ENCODE measurements around the gene MTA1. TPM values are rescaled to one million over a fixed set of nuclear protein-coding genes. Genes with fewer than 3 reads are reported as not detected.

MTA1 gene
- total RNA-seq, 2 experiments from 2014 or later, result 107 to 113 TPM

GRCh38 chr14:105484997-105485393 lies 65.4 kb downstream of the MTA1 start:
- Mint-ChIP-seq H3K9me3 (no peaks in the 10 kb centered on the region), H3K27ac (peak overlapping the region; percentile 97), H3K4me1 (ENCODE audit: low read depth) (peaks cover 59% of the 10 kb centered on the region), H3K4me3 (peak overlapping the region; percentile 87), H3K36me3 (ENCODE audit: low read depth) (peaks cover 16% of the 10 kb centered on the region), H3K27me3 (no peaks in the 10 kb centered on the region)
- ATAC-seq (ENCODE audit: poor library complexity), result no peak
- peak in 2 of 14 experiments; percentile 25 to 26 for DNase-seq
- Histone ChIP-seq H3K27ac (ENCODE audit: low read depth in 1 of 2, low read length in 2 of 2) (peak overlapping the region; percentile 100), H3K27me3 (ENCODE audit: control insufficient read depth in 1 of 2, insufficient read depth in 2 of 2, low read length in 2 of 2) (no peaks in the 10 kb centered on the region), H3K4me3 (ENCODE audit: low read length) (no peak overlapping the region), H3K9me3 (ENCODE audit: control insufficient read depth in 1 of 2, insufficient read depth in 1 of 2, low read length in 2 of 2) (no peaks in the 10 kb centered on the region), H3K4me1 (ENCODE audit: insufficient read depth, low read length) (peaks cover 92% of the 10 kb centered on the region), H3K36me3 (ENCODE audit: insufficient read depth, low read length) (peaks cover 10% of the 10 kb centered on the region)
- ChIA-PET CTCF (no interaction called here), POLR2A (interaction anchor here (1.3 kb wide), 1 partner anchor 115 kb away, joined by 3 read pairs; no protein-coding TSS in a partner anchor)
- no peak for TF ChIP-seq CTCF (IDR thresholded peaks at IDR 0.05)
- intact Hi-C loops (cut with DNase I, micrococcal nuclease), result no loop called here

GRCh38 chr14:105485739-105486162 lies 66.1 kb downstream of the MTA1 start:
- intact Hi-C loops (cut with DNase I, micrococcal nuclease), result no loop called here
- TF ChIP-seq CTCF (IDR thresholded peaks at IDR 0.05), result no peak
- Histone ChIP-seq H3K36me3 (ENCODE audit: insufficient read depth, low read length) (peaks cover 10% of the 10 kb centered on the region), H3K27me3 (ENCODE audit: control insufficient read depth in 1 of 2, insufficient read depth in 2 of 2, low read length in 2 of 2) (no peaks in the 10 kb centered on the region), H3K9me3 (ENCODE audit: control insufficient read depth in 1 of 2, insufficient read depth in 1 of 2, low read length in 2 of 2) (no peaks in the 10 kb centered on the region), H3K4me1 (ENCODE audit: insufficient read depth, low read length) (peaks cover 88% of the 10 kb centered on the region), H3K4me3 (ENCODE audit: low read length) (peak overlapping the region; percentile 97), H3K27ac (ENCODE audit: low read depth in 1 of 2, low read length in 2 of 2) (peak overlapping the region; percentile 100)
- Mint-ChIP-seq H3K4me1 (ENCODE audit: low read depth) (peaks cover 53% of the 10 kb centered on the region), H3K9me3 (no peaks in the 10 kb centered on the region), H3K27me3 (no peaks in the 10 kb centered on the region), H3K27ac (peak overlapping the region; percentile 97), H3K4me3 (peak overlapping the region; percentile 87), H3K36me3 (ENCODE audit: low read depth) (peaks cover 18% of the 10 kb centered on the region)
- CTCF ChIA-PET, result interaction anchor here (1.8 kb wide), 1 partner anchor 37 kb away, joined by 6 read pairs; no protein-coding TSS in a partner anchor
- POLR2A ChIA-PET, result interaction anchor here (1.3 kb wide), 1 partner anchor 115 kb away, joined by 3 read pairs; no protein-coding TSS in a partner anchor
- DNase-seq, result peak in 12 of 14 experiments; percentile 42 to 85 (median 54)
- no peak for ATAC-seq (ENCODE audit: poor library complexity)

GRCh38 chr14:105486163-105486973 lies 66.7 kb downstream of the MTA1 start, which contains the start of gene CRIP1:
Gene CRIP1, plus strand, starts transcription at chr14:105486886. Its CDS starts 374 bp downstream, at chr14:105487260.
- Mint-ChIP-seq H3K9me3 (no peaks in the 10 kb centered on the region), H3K27me3 (no peaks in the 10 kb centered on the region), H3K4me3 (peak within 1 kb of the TSS; percentile 90), H3K27ac (peak within 1 kb of the TSS; percentile 97), H3K4me1 (ENCODE audit: low read depth) (peaks cover 52% of the 10 kb centered on the region), H3K36me3 (ENCODE audit: low read depth) (peaks cover 21% of the 10 kb centered on the region)
- TF ChIP-seq CTCF (IDR thresholded peaks at IDR 0.05), result no peak
- H3K27me3 ChIP-seq (ENCODE audit: control insufficient read depth in 1 of 2, insufficient read depth in 2 of 2, low read length in 2 of 2), result no peaks in the 10 kb centered on the region
- CTCF ChIA-PET, result interaction anchor here (1.8 kb wide), 1 partner anchor 38 kb away, joined by 6 read pairs; no protein-coding TSS in a partner anchor
- peak within 1 kb of the TSS; percentile 100 for H3K27ac ChIP-seq (ENCODE audit: low read depth in 1 of 2, low read length in 2 of 2)
- POLR2A ChIA-PET, result interaction anchor here (1.3 kb wide), 1 partner anchor 116 kb away, joined by 3 read pairs; no protein-coding TSS in a partner anchor
- H3K4me3 ChIP-seq (ENCODE audit: low read length), result peak within 1 kb of the TSS; percentile 97
- intact Hi-C loops (cut with DNase I, micrococcal nuclease), result no loop called here
- H3K9me3 ChIP-seq (ENCODE audit: control insufficient read depth in 1 of 2, insufficient read depth in 1 of 2, low read length in 2 of 2), result no peaks in the 10 kb centered on the region
- DNase-seq, result peak in 3 of 14 experiments; percentile 10 to 62 (median 61)
- peaks cover 10% of the 10 kb centered on the region for H3K36me3 ChIP-seq (ENCODE audit: insufficient read depth, low read length)
- peaks cover 83% of the 10 kb centered on the region for H3K4me1 ChIP-seq (ENCODE audit: insufficient read depth, low read length)
- no peak for ATAC-seq (ENCODE audit: poor library complexity)
